HG03439 (cell line): ENCODE data around the gene MKNK2.

Experiments used
- ATAC-seq: cut with Tn5 transposase; IDR thresholded peaks from one replicate; pipeline ENCODE4 v1.9.1; 2021; ENCODE audit warnings: mild to moderate bottlenecking, moderate library complexity; ENCODE audit not compliant: unreplicated experiment

Gene MKNK2

GRCh38 chr19:2033115-2033824 is 17.8 kb downstream of the MKNK2 start:
- ATAC-seq, result no peak

GRCh38 chr19:2032296-2032941 is 18.6 kb downstream of the MKNK2 start:
- no peak for ATAC-seq

- ATAC-seq, result no peak
Measured at GRCh38 chr19:2027361-2027760, 23.7 kb downstream of the MKNK2 start.

- no peak for ATAC-seq
Measured at GRCh38 chr19:2026770-2027169, 24.3 kb downstream of the MKNK2 start.

GRCh38 chr19:2022289-2022688 is 28.8 kb downstream of the MKNK2 start:
- ATAC-seq, result no peak

GRCh38 chr19:2021453-2022140 is 29.4 kb downstream of the MKNK2 start:
- no peak for ATAC-seq

- ATAC-seq, result no peak
Measured at GRCh38 chr19:2018752-2019151, 32.3 kb downstream of the MKNK2 start.

- no peak for ATAC-seq
Measured at GRCh38 chr19:2016041-2016807, 34.8 kb downstream of the MKNK2 start.

GRCh38 chr19:2015608-2015950 is 35.5 kb downstream of the MKNK2 start, which contains the start of gene BTBD2:
Gene BTBD2 (minus strand): TSS chr19:2015714. CDS start chr19:2015703, 11 bp downstream.
- no peak for ATAC-seq

- no peak for ATAC-seq
Measured at GRCh38 chr19:2014731-2015607, 36.1 kb downstream of the MKNK2 start.

- no peak for ATAC-seq
Measured at GRCh38 chr19:2014131-2014571, 36.9 kb downstream of the MKNK2 start.

GRCh38 chr19:2013683-2013961 is 37.4 kb downstream of the MKNK2 start:
- no peak for ATAC-seq

GRCh38 chr19:2012941-2013682 is 37.9 kb downstream of the MKNK2 start:
- no peak for ATAC-seq

GRCh38 chr19:2011169-2011568 is 39.9 kb downstream of the MKNK2 start:
- ATAC-seq, result no peak

- ATAC-seq, result no peak
Measured at GRCh38 chr19:2010135-2010668, 40.8 kb downstream of the MKNK2 start.

GRCh38 chr19:2003874-2004273 is 47.2 kb downstream of the MKNK2 start:
- ATAC-seq, result no peak

- ATAC-seq, result no peak
Measured at GRCh38 chr19:1999856-2000515, 51.1 kb downstream of the MKNK2 start.

- ATAC-seq, result no peak
Measured at GRCh38 chr19:1998712-1999708, 52.0 kb downstream of the MKNK2 start.
